Glutamatergic neuron (in vitro differentiated cells): ENCODE data around the gene CLIC3. TPM values are rescaled to one million over a fixed set of nuclear protein-coding genes. Genes with fewer than 3 reads are reported as not detected.
A peak's percentile ranks its signal among the peaks of the same experiment; 100 is the strongest.
"Not testable (repeated sequence)": the region's sequence is repeated elsewhere in the genome, so short reads cannot be mapped to it uniquely, and the experiment has no call there.

ENCODE experiments used
- DNase-seq: peaks from one replicate; pipeline ENCODE4 v3.0.0; 2022
- H3K27ac Mint-ChIP-seq: one replicate; pipeline ENCODE4 v1.8.0; 2020; ENCODE audit warnings: mild to moderate bottlenecking, mixed read lengths, inconsistent platforms; ENCODE audit not compliant: unreplicated experiment
- H3K27me3 Mint-ChIP-seq: one replicate; pipeline ENCODE4 v1.8.0; 2020; ENCODE audit warnings: mild to moderate bottlenecking, moderate library complexity, mixed read lengths, inconsistent platforms; ENCODE audit not compliant: unreplicated experiment
- H3K36me3 Mint-ChIP-seq: one replicate; pipeline ENCODE4 v1.8.0; 2020; ENCODE audit warnings: mild to moderate bottlenecking, mixed read lengths, inconsistent platforms; ENCODE audit not compliant: unreplicated experiment
- H3K4me1 Mint-ChIP-seq: one replicate; pipeline ENCODE4 v1.8.0; 2020; ENCODE audit warnings: mild to moderate bottlenecking, low read depth, mixed read lengths, inconsistent platforms; ENCODE audit not compliant: unreplicated experiment
- H3K4me3 Mint-ChIP-seq: one replicate; pipeline ENCODE4 v1.8.0; 2020; ENCODE audit warnings: mild to moderate bottlenecking, mixed read lengths, inconsistent platforms; ENCODE audit not compliant: unreplicated experiment
- H3K9me3 Mint-ChIP-seq: one replicate; pipeline ENCODE4 v1.8.0; 2020; ENCODE audit warnings: mild to moderate bottlenecking, moderate library complexity, mixed read lengths, inconsistent platforms; ENCODE audit not compliant: unreplicated experiment
- CTCF ChIP-seq: fragments of 200-600 bp; sonication (generic); IDR thresholded peaks from one replicate; pipeline ENCODE4 v1.5.0; 2021; ENCODE audit not compliant: partially characterized antibody, unreplicated experiment
- total RNA-seq: library from RNA; stranded (reverse); fragmentation: NEBNext Ultra II Directional; extraction: Animal tissue kit (Norgen Biotek cat#: 25700); gene quantifications from one replicate; pipeline ENCODE4 v1.2.1, GENCODE V29; 2021; ENCODE audit not compliant: unreplicated experiment

CLIC3 gene
- total RNA-seq, 1 donor from 2014 or later: not detected

- Mint-ChIP-seq H3K4me3 (no peak overlapping the region), H3K27me3 (peaks cover 3% of the 10 kb centered on the region), H3K27ac (no peak overlapping the region), H3K9me3 (peaks cover 2% of the 10 kb centered on the region), H3K36me3 (no peaks in the 10 kb centered on the region), H3K4me1 (peaks cover 2% of the 10 kb centered on the region)
- DNase-seq: no peak
- no peak for TF ChIP-seq CTCF
Measured at GRCh38 chr9:137006116-137007003, 10.0 kb upstream of the CLIC3 start.

- peak; percentile 62 for TF ChIP-seq CTCF
- not testable (repeated sequence) for H3K9me3 Mint-ChIP-seq, H3K36me3 Mint-ChIP-seq, H3K4me1 Mint-ChIP-seq, H3K27me3 Mint-ChIP-seq, H3K4me3 Mint-ChIP-seq, H3K27ac Mint-ChIP-seq
- DNase-seq: peak; percentile 52
Measured at GRCh38 chr9:137004285-137004684, 7.9 kb upstream of the CLIC3 start.

- H3K27me3 Mint-ChIP-seq: peaks cover 4% of the 10 kb centered on the region
- H3K4me1 Mint-ChIP-seq: peaks cover 2% of the 10 kb centered on the region
- no peak overlapping the region for H3K27ac Mint-ChIP-seq
- H3K9me3 Mint-ChIP-seq: peaks cover 5% of the 10 kb centered on the region
- no peak for DNase-seq
- no peak for TF ChIP-seq CTCF
- no peak overlapping the region for H3K4me3 Mint-ChIP-seq
- H3K36me3 Mint-ChIP-seq: no peaks in the 10 kb centered on the region
Measured at GRCh38 chr9:137002646-137003041, 6.3 kb upstream of the CLIC3 start.

- Mint-ChIP-seq H3K36me3 (no peaks in the 10 kb centered on the region), H3K9me3 (peaks cover 7% of the 10 kb centered on the region), H3K27ac (no peak overlapping the region), H3K27me3 (peaks cover 6% of the 10 kb centered on the region), H3K4me3 (no peak overlapping the region), H3K4me1 (peaks cover 2% of the 10 kb centered on the region)
- TF ChIP-seq CTCF: no peak
- DNase-seq: no peak
Measured at GRCh38 chr9:137001857-137002645, 5.7 kb upstream of the CLIC3 start.
